ENCODE measurements around the gene STRADA.

DNA sequence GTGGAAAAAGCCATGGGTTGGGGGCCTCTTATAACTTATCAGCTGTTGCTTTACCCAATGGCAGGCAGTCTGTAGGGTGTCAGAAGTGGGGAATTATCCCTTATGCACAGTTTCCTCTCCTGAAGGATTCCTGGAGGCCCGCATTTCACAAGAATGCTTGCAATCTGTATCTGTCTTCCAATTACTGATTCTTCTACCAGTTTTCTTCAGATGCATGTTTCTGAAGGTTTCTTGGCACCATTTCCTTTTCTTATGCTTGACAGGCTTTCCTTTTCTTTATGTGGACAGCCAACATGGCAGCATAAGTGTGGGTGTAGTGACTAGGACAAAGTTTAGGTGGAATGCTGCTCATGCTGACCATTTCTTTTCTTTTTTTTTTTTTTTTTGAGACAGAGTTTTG is 83.2 kb downstream of the STRADA start:
- TF ChIP-seq CTCF (conservative IDR thresholded peaks at IDR 0.05 in 1 of 2, IDR thresholded peaks at IDR 0.05 in 1 of 2; ENCODE audit: low read depth in 1 of 2, low read length in 2 of 2) (no peak), EZH2 (IDR thresholded peaks at IDR 0.05; ENCODE audit: low read length, missing control alignments) (no peak)

Measured in fibroblast of lung (primary cell).